Neuronal stem cell (in vitro differentiated cells): ENCODE measurements around the gene DENND5B.

Source experiments
- DNase-seq: peaks from one replicate; pipeline ENCODE4 v3.0.0-alpha.2; 2013; ENCODE audit warnings: low spot score
- H2AFZ ChIP-seq: one replicate; pipeline ENCODE4 v1.6.1; 2013; ENCODE audit warnings: mild to moderate bottlenecking, low read length, inconsistent platforms
- H2AK5ac ChIP-seq: 2 replicates; pipeline ENCODE4 v1.6.1; 2013; ENCODE audit warnings: low read depth, mild to moderate bottlenecking, inconsistent platforms, low read length, moderate library complexity, mixed read lengths
- H2BK120ac ChIP-seq: 2 replicates; pipeline ENCODE4 v1.6.1; 2013; ENCODE audit warnings: low read depth, mild to moderate bottlenecking, inconsistent platforms, low read length, moderate library complexity, mixed read lengths
- H2BK12ac ChIP-seq: one replicate; pipeline ENCODE4 v1.6.1; 2013; ENCODE audit warnings: low read length, inconsistent platforms
- H2BK15ac ChIP-seq: 2 replicates; pipeline ENCODE4 v1.6.1; 2013; ENCODE audit warnings: mild to moderate bottlenecking, low read length, inconsistent platforms, mixed read lengths
- H2BK5ac ChIP-seq: one replicate; pipeline ENCODE4 v1.6.1; 2013; ENCODE audit warnings: inconsistent platforms, mild to moderate bottlenecking, low read length, moderate library complexity
- H3K14ac ChIP-seq: one replicate; pipeline ENCODE4 v1.6.1; 2013; ENCODE audit warnings: low read length, inconsistent platforms
- H3K18ac ChIP-seq: 2 replicates; pipeline ENCODE4 v1.6.1; 2013; ENCODE audit warnings: low read length, inconsistent platforms
- H3K23ac ChIP-seq: 2 replicates; pipeline ENCODE4 v1.6.1; 2013; ENCODE audit warnings: low read depth, mild to moderate bottlenecking, mixed read lengths, low read length, inconsistent platforms; ENCODE audit not compliant: poor library complexity
- H3K27ac ChIP-seq: replicated peaks from 3 replicates; pipeline ENCODE4 v1.5.1; 2013; ENCODE audit warnings: low read length, inconsistent platforms
- H3K27me3 ChIP-seq, 3 experiments: 2 replicates each; pipeline ENCODE4 v1.6.1; 2013; ENCODE audit warnings: low read length in 3 of 3, mild to moderate bottlenecking in 2 of 3, inconsistent platforms in 1 of 3, low read depth in 1 of 3, mixed read lengths in 1 of 3, moderate library complexity in 1 of 3; ENCODE audit not compliant: control insufficient read depth in 3 of 3, insufficient read depth in 3 of 3
- H3K36me3 ChIP-seq, 2 donors: replicated peaks in 1 of 2; 2 replicates each; pipeline ENCODE4 v1.6.1; 2013; ENCODE audit warnings: low read length in 2 of 2; ENCODE audit not compliant: control insufficient read depth in 2 of 2, insufficient read depth in 2 of 2
- H3K4ac ChIP-seq: 2 replicates; pipeline ENCODE4 v1.6.1; 2013; ENCODE audit warnings: inconsistent platforms, mild to moderate bottlenecking, low read length, moderate library complexity
- H3K4me1 ChIP-seq, 2 donors: 1 replicate in 1 of 2; 2 replicates in 1 of 2; pipeline ENCODE4 v1.6.1; 2013; ENCODE audit warnings: low read length in 2 of 2, low read depth in 1 of 2; ENCODE audit not compliant: control insufficient read depth in 2 of 2, insufficient read depth in 1 of 2
- H3K4me2 ChIP-seq: one replicate; pipeline ENCODE4 v1.6.1; 2013; ENCODE audit warnings: mild to moderate bottlenecking, low read length, inconsistent platforms; ENCODE audit not compliant: insufficient read depth, poor library complexity, severe bottlenecking
- H3K4me3 ChIP-seq, 2 donors: 2 replicates each; pipeline ENCODE4 v1.5.1; 2013; ENCODE audit warnings: low read length in 2 of 2, mild to moderate bottlenecking in 2 of 2, inconsistent platforms in 1 of 2, moderate library complexity in 1 of 2
- H3K79me1 ChIP-seq: one replicate; pipeline ENCODE4 v1.6.1; 2013; ENCODE audit warnings: low read depth, mild to moderate bottlenecking, inconsistent platforms, low read length, moderate library complexity
- H3K9ac ChIP-seq: one replicate; pipeline ENCODE4 v1.6.1; 2013; ENCODE audit warnings: mild to moderate bottlenecking, low read depth, low read length, inconsistent platforms; ENCODE audit not compliant: poor library complexity
- H3K9me3 ChIP-seq, 2 donors: replicated peaks in 1 of 2; 2 replicates each; pipeline versions ENCODE3 to v1.6.1; 2013; ENCODE audit warnings: low read length in 2 of 2, mild to moderate bottlenecking in 2 of 2, inconsistent platforms in 1 of 2, low read depth in 1 of 2, mixed read lengths in 1 of 2, moderate library complexity in 1 of 2; ENCODE audit not compliant: control insufficient read depth in 2 of 2, insufficient read depth in 1 of 2
- H4K8ac ChIP-seq: one replicate; pipeline ENCODE4 v1.6.1; 2013; ENCODE audit warnings: low read depth, mild to moderate bottlenecking, inconsistent platforms, low read length, moderate library complexity
- H4K91ac ChIP-seq: one replicate; pipeline ENCODE4 v1.6.1; 2013; ENCODE audit warnings: low read length, low read depth, mild to moderate bottlenecking, inconsistent platforms; ENCODE audit not compliant: poor library complexity
- WGBS, 2 donors: extraction: QIAGEN DNeasy Blood & Tissue Kit; methylation state at CpG; one replicate each; pipeline ENCODE4 v1.1.7; 2013; ENCODE audit warnings: missing lambda C conversion rate in 2 of 2, mixed read lengths in 1 of 2; ENCODE audit not compliant: insufficient read length in 2 of 2, insufficient replicate concordance in 1 of 2; ENCODE audit errors: extremely low coverage in 2 of 2; 5-methylcytosine and 5-hydroxymethylcytosine counted together

DENND5B gene

GRCh38 chr12:31456562-31456961 lies 134.4 kb downstream of the DENND5B start:
- Histone ChIP-seq H3K4ac (no peak overlapping the region), H3K79me1 (no peaks in the 10 kb centered on the region), H2AK5ac (no peak overlapping the region), H3K4me3 (no peak overlapping the region), H2AFZ (no peak overlapping the region), H4K91ac (no peak overlapping the region), H3K9me3 (peaks cover 0 to 4% of the 10 kb centered on the region in 2 donors), H3K4me1 (no peaks in the 10 kb centered on the region), H3K4me2 (no peak overlapping the region), H2BK120ac (no peak overlapping the region), H3K14ac (no peak overlapping the region), H3K36me3 (peaks cover 5 to 49% of the 10 kb centered on the region in 2 donors), H4K8ac (no peak overlapping the region), H2BK15ac (no peak overlapping the region), H3K27ac (no peak overlapping the region), H3K23ac (no peak overlapping the region), H2BK5ac (no peak overlapping the region), H3K27me3 (no peaks in the 10 kb centered on the region), H2BK12ac (no peak overlapping the region), H3K9ac (no peak overlapping the region), H3K18ac (no peak overlapping the region)
- WGBS, 2 donors, result no CpG with 5 or more reads among the region's 2 CpGs
- DNase-seq, result no peak

- no peaks in the 10 kb centered on the region for H3K27me3 ChIP-seq
- H2AFZ ChIP-seq, result no peak overlapping the region
- H3K9me3 ChIP-seq, result no peaks in the 10 kb centered on the region
- peaks cover 0 to 45% of the 10 kb centered on the region in 2 donors for H3K36me3 ChIP-seq
- no peak overlapping the region for H2BK12ac ChIP-seq
- H3K27ac ChIP-seq, result no peak overlapping the region
- WGBS, 2 donors, result no CpG with 5 or more reads among the region's 2 CpGs
- no peak for DNase-seq
- no peak overlapping the region for H3K9ac ChIP-seq
- no peak overlapping the region for H2AK5ac ChIP-seq
- H4K91ac ChIP-seq, result no peak overlapping the region
- no peak overlapping the region for H3K4ac ChIP-seq
- H2BK5ac ChIP-seq, result no peak overlapping the region
- H2BK15ac ChIP-seq, result no peak overlapping the region
- H3K14ac ChIP-seq, result no peak overlapping the region
- H3K79me1 ChIP-seq, result no peaks in the 10 kb centered on the region
- H3K23ac ChIP-seq, result no peak overlapping the region
- no peak overlapping the region for H3K18ac ChIP-seq
- H3K4me1 ChIP-seq, result no peaks in the 10 kb centered on the region
- no peak overlapping the region for H2BK120ac ChIP-seq
- H3K4me3 ChIP-seq, result no peak overlapping the region
- no peak overlapping the region for H4K8ac ChIP-seq
- H3K4me2 ChIP-seq, result no peak overlapping the region
These were observed 146.2 kb downstream of the DENND5B start for GRCh38 chr12:31444736-31445135.

DNA sequence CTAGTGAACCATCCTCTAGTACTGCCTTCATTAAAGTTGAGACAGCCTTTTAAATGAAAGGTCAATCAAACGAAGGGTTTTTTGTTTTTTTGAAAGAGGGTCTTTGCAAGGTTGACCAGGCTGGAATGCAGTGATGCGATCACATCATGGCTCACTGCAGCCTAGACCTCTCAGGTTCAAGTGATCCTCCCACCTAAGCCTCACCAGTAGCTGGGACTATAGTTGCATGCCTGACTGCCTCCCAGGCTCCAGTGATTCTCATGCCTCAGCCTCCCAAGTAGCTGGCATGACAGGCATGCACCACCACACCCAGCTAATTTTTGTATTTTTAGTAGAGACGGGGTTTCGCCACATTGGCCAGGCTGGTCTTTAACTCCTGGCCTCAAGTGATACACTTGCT lies 150.3 kb downstream of the DENND5B start:
- Histone ChIP-seq H3K4me3 (no peak overlapping the region), H3K23ac (no peak overlapping the region), H4K91ac (no peak overlapping the region), H2BK12ac (no peak overlapping the region), H3K4ac (no peak overlapping the region), H3K27me3 (no peaks in the 10 kb centered on the region), H3K9me3 (no peaks in the 10 kb centered on the region), H3K79me1 (no peaks in the 10 kb centered on the region), H3K4me1 (no peaks in the 10 kb centered on the region), H4K8ac (no peak overlapping the region), H2BK120ac (no peak overlapping the region), H3K18ac (no peak overlapping the region), H3K36me3 (peaks cover 0 to 23% of the 10 kb centered on the region in 2 donors), H2AFZ (no peak overlapping the region), H3K14ac (no peak overlapping the region), H3K4me2 (no peak overlapping the region), H3K27ac (no peak overlapping the region), H2AK5ac (no peak overlapping the region), H2BK5ac (no peak overlapping the region), H3K9ac (no peak overlapping the region), H2BK15ac (no peak overlapping the region)
- no CpG with 5 or more reads among the region's 4 CpGs for WGBS, 2 donors
- no peak for DNase-seq

DNA sequence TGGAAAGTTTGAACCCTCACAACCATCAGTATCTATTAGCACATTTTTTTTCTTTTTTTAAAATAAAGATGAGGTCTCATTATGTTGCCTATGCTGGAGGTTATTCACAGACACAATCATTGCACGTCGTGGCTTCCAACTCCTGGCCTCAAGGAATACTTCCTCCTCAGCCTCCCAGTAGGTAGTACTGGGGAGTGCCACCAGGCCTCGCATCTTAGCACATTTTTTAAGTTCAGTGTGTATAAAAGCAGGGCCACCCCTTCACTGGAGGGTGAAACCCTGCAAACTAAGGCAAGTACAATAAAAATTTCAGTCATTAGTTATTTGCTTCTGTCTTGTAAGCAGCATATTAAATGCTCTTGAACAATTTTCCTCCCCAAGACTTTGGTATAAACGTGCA lies 150.8 kb downstream of the DENND5B start:
- WGBS, 2 donors, result no CpG with 5 or more reads among the region's 4 CpGs

More for the DNA sequence above, 150.8 kb downstream of the DENND5B start:
- no peak overlapping the region for H2BK15ac ChIP-seq
- no peak overlapping the region for H4K91ac ChIP-seq
- no peak overlapping the region for H2BK5ac ChIP-seq
- no peak overlapping the region for H3K4ac ChIP-seq
- H3K14ac ChIP-seq, result no peak overlapping the region
- H3K4me3 ChIP-seq, result no peak overlapping the region
- no peaks in the 10 kb centered on the region for H3K9me3 ChIP-seq
- H3K79me1 ChIP-seq, result no peaks in the 10 kb centered on the region
- no peak overlapping the region for H3K23ac ChIP-seq
- H4K8ac ChIP-seq, result no peak overlapping the region
- H2AFZ ChIP-seq, result no peak overlapping the region
- no peaks in the 10 kb centered on the region for H3K27me3 ChIP-seq
- no peak overlapping the region for H2BK120ac ChIP-seq
- no peak overlapping the region for H3K18ac ChIP-seq
- no peak overlapping the region for H3K27ac ChIP-seq
- H2BK12ac ChIP-seq, result no peak overlapping the region
- H2AK5ac ChIP-seq, result no peak overlapping the region
- peaks cover 0 to 20% of the 10 kb centered on the region in 2 donors for H3K36me3 ChIP-seq
- H3K9ac ChIP-seq, result no peak overlapping the region
- H3K4me2 ChIP-seq, result no peak overlapping the region
- no peaks in the 10 kb centered on the region for H3K4me1 ChIP-seq
- no peak for DNase-seq
